Fibroblast of villous mesenchyme (primary cell): ENCODE data around the gene CDCA4. TPM values are rescaled to one million over a fixed set of nuclear protein-coding genes. Genes with fewer than 3 reads are reported as not detected.
"Not testable (repeated sequence)": the region's sequence is repeated elsewhere in the genome, so short reads cannot be mapped to it uniquely, and the experiment has no call there.

ENCODE experiments used
- DNase-seq: peaks from one replicate; pipeline ENCODE4 v3.0.0-alpha.2; 2010; ENCODE audit warnings: low read depth
- H3K4me3 ChIP-seq: 2 replicates; pipeline ENCODE4 v1.5.1; 2011; ENCODE audit warnings: low read depth, mild to moderate bottlenecking, low read length
- CTCF ChIP-seq: IDR thresholded peaks from 2 replicates; pipeline ENCODE4 v1.5.1; 2012; ENCODE audit warnings: low read depth, mild to moderate bottlenecking, low read length; ENCODE audit not compliant: insufficient read depth
- total RNA-seq: library from RNA; depleted of rRNA; stranded (reverse); fragments of >200 nt; gene quantifications from 2 replicates; pipeline ENCODE4 v1.2.3, GENCODE V29; 2012

CDCA4 gene
- total RNA-seq, 1 donor, result 22.5 TPM

- no peak for DNase-seq
- no peak for TF ChIP-seq CTCF
- no peak overlapping the region for H3K4me3 ChIP-seq
Observed at GRCh38 chr14:105042813-105043212, 21.9 kb upstream of the CDCA4 start.

GRCh38 chr14:105041841-105042765 is 21.2 kb upstream of the CDCA4 start:
- no peak for DNase-seq
- no peak for TF ChIP-seq CTCF
- no peak overlapping the region for H3K4me3 ChIP-seq

GRCh38 chr14:105039458-105040205 is 18.7 kb upstream of the CDCA4 start:
- DNase-seq, result no peak
- TF ChIP-seq CTCF, result no peak
- no peak overlapping the region for H3K4me3 ChIP-seq

GRCh38 chr14:105035616-105036015 is 14.7 kb upstream of the CDCA4 start:
- DNase-seq, H3K4me3 ChIP-seq: not testable (repeated sequence)

- TF ChIP-seq CTCF, result no peak
- no peak for DNase-seq
- H3K4me3 ChIP-seq, result no peak overlapping the region
Observed at GRCh38 chr14:105034315-105035039, 13.6 kb upstream of the CDCA4 start.

GRCh38 chr14:105033412-105033900 is 12.6 kb upstream of the CDCA4 start:
- DNase-seq, result not testable (repeated sequence)
- H3K4me3 ChIP-seq, result peak overlapping the region; percentile 53

- DNase-seq, result peak; percentile 42
- H3K4me3 ChIP-seq, result not testable (repeated sequence)
Observed at GRCh38 chr14:105032451-105032901, 11.6 kb upstream of the CDCA4 start.
